ENCODE results near the gene FN1. TPM values are rescaled to one million over a fixed set of nuclear protein-coding genes. Genes with fewer than 3 reads are reported as not detected.
A peak's percentile ranks its signal among the peaks of the same experiment; 100 is the strongest.
"Not testable (repeated sequence)": the region's sequence is repeated elsewhere in the genome, so short reads cannot be mapped to it uniquely, and the experiment has no call there.

Gene FN1
- total RNA-seq, 1 experiment from 2014 or later = 564 TPM

DNA sequence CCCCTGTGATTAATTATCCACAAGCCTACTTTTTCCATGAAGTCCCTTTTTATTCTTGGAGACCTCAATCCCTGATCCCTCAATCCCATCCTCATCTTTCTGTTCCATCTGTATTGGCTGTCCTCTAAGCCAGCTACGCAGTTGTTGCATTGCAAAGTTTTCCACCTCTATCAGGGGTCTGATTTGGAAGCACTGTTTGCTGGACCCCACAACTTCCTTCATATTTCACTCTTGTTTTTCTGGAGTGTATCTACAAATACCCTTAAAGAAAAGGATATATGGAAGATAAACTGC, 22.4 kb downstream of the FN1 start:
- ChIA-PET CTCF (interaction anchor here (0.8 to 1.2 kb wide), 3 partner anchors 18 to 415 kb away, joined by 3 to 4 read pairs (median 3); no protein-coding TSS in a partner anchor), POLR2A (no interaction called here)
- no peaks in the 10 kb centered on the region for H3K27me3 Mint-ChIP-seq (ENCODE audit: insufficient read depth, unreplicated experiment)
- peaks cover 19% of the 10 kb centered on the region for H3K4me1 Mint-ChIP-seq (ENCODE audit: insufficient read depth, unreplicated experiment)
- BruUV-seq (replicated peaks) = no TSS peak
- no peak overlapping the region for H3K4me3 Mint-ChIP-seq (ENCODE audit: unreplicated experiment)
- H3K27ac Mint-ChIP-seq (ENCODE audit: low read depth, unreplicated experiment) = no peak overlapping the region
- H3K9me3 Mint-ChIP-seq (ENCODE audit: unreplicated experiment) = no peaks in the 10 kb centered on the region
- TF ChIP-seq, protein P1, sequence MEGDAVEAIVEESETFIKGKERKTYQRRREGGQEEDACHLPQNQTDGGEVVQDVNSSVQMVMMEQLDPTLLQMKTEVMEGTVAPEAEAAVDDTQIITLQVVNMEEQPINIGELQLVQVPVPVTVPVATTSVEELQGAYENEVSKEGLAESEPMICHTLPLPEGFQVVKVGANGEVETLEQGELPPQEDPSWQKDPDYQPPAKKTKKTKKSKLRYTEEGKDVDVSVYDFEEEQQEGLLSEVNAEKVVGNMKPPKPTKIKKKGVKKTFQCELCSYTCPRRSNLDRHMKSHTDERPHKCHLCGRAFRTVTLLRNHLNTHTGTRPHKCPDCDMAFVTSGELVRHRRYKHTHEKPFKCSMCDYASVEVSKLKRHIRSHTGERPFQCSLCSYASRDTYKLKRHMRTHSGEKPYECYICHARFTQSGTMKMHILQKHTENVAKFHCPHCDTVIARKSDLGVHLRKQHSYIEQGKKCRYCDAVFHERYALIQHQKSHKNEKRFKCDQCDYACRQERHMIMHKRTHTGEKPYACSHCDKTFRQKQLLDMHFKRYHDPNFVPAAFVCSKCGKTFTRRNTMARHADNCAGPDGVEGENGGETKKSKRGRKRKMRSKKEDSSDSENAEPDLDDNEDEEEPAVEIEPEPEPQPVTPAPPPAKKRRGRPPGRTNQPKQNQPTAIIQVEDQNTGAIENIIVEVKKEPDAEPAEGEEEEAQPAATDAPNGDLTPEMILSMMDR (IDR thresholded peaks at IDR 0.05; ENCODE audit: unreplicated experiment) = no peak
- DNase-seq (ENCODE audit: unreplicated experiment) = no peak
- intact Hi-C loops (cut with micrococcal nuclease) = no loop called here
- peaks cover 21% of the 10 kb centered on the region for H3K36me3 Mint-ChIP-seq (ENCODE audit: insufficient read depth, unreplicated experiment)

DNA sequence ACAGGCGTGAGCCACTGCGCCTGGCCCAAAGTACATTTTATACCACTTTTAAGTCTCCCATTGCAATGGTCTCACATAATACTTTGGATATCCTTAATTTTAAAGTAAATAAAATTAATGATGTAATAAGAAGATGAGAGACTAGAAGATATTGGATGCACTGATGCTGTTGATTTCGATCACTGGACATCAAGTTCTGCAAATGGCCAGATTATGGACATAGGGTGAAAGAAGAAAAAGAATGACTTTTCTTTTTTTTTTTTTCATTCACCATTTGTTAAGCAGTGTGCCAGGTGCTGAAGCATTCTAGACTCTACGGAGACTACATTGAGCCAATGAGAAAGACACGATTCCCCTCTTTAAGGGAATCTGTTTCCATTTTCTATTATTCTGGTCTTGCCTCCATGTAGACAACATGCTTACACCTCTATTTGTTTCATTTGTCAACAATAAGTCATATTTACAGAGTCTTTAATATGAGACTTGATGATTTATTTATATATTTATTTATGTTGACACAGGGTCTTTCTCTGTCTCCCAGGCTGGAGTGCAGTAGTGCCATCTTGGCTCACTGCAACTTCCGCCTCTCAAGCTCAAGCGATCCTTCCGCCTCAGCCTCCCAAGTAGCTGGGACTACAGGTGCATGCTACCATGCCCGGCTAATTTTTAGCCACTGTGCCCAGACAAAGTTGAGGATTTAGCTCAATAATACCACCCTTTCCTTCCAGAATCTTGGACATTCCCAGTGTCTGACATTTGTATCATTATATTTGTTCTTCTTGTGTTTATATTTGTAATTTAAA, 23.7 kb downstream of the FN1 start:
- TF ChIP-seq, protein P1 (IDR thresholded peaks at IDR 0.05; ENCODE audit: unreplicated experiment) = no peak
- POLR2A ChIA-PET = interaction anchor here (1.4 kb wide), 1 partner anchor 100 kb away, joined by 6 read pairs; the partner anchor contains the start of gene ATIC
- Mint-ChIP-seq H3K4me1 (ENCODE audit: insufficient read depth, unreplicated experiment) (peaks cover 19% of the 10 kb centered on the region), H3K4me3 (ENCODE audit: unreplicated experiment) (no peak overlapping the region), H3K27ac (ENCODE audit: low read depth, unreplicated experiment) (no peak overlapping the region), H3K36me3 (ENCODE audit: insufficient read depth, unreplicated experiment) (peaks cover 12% of the 10 kb centered on the region), H3K27me3 (ENCODE audit: insufficient read depth, unreplicated experiment) (no peaks in the 10 kb centered on the region), H3K9me3 (ENCODE audit: unreplicated experiment) (no peaks in the 10 kb centered on the region)
- CTCF ChIA-PET = interaction anchor here (0.6 to 0.9 kb wide), 3 partner anchors 11 to 1245 kb away, joined by 3 read pairs; no protein-coding TSS in a partner anchor
- intact Hi-C loops (cut with micrococcal nuclease) = no loop called here
- DNase-seq (ENCODE audit: unreplicated experiment) = no peak
- no TSS peak for BruUV-seq (replicated peaks)

DNA sequence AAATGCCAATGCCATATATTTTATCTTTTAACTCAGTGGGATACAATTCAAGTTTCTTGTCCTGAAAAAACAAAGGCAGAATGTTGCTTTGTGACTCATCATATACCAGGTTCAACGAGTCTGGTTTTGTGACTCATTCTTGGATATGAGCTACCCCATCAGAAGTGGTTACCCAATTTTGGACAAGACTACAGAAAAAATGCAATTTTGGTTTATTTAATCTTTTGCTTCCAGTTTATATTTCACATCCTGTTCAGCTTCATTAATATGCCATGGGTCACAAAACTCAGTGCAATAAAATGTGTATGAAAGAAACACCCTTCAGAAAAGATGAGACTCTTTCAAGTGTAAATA, 25.0 kb downstream of the FN1 start:
- TF ChIP-seq, protein P1 (IDR thresholded peaks at IDR 0.05; ENCODE audit: unreplicated experiment) = no peak
- Mint-ChIP-seq H3K36me3 (ENCODE audit: insufficient read depth, unreplicated experiment) (peaks cover 20% of the 10 kb centered on the region), H3K4me1 (ENCODE audit: insufficient read depth, unreplicated experiment) (peaks cover 19% of the 10 kb centered on the region), H3K9me3 (ENCODE audit: unreplicated experiment) (no peaks in the 10 kb centered on the region), H3K27ac (ENCODE audit: low read depth, unreplicated experiment) (peak overlapping the region; percentile 95), H3K27me3 (ENCODE audit: insufficient read depth, unreplicated experiment) (no peaks in the 10 kb centered on the region), H3K4me3 (ENCODE audit: unreplicated experiment) (peak overlapping the region; percentile 59)
- intact Hi-C loops (cut with micrococcal nuclease) = no loop called here
- CTCF ChIA-PET = interaction anchor here (0.9 to 1.4 kb wide), 2 partner anchors 14 to 44 kb away, joined by 3 read pairs; no protein-coding TSS in a partner anchor
- BruUV-seq (replicated peaks) = no TSS peak
- peak; percentile 92 for DNase-seq (ENCODE audit: unreplicated experiment)
- POLR2A ChIA-PET = interaction anchor here (0.6 to 1.4 kb wide), 9 partner anchors 9 to 274 kb away, joined by 3 to 9 read pairs (median 3); partner anchors contain the start of gene ATIC

DNA sequence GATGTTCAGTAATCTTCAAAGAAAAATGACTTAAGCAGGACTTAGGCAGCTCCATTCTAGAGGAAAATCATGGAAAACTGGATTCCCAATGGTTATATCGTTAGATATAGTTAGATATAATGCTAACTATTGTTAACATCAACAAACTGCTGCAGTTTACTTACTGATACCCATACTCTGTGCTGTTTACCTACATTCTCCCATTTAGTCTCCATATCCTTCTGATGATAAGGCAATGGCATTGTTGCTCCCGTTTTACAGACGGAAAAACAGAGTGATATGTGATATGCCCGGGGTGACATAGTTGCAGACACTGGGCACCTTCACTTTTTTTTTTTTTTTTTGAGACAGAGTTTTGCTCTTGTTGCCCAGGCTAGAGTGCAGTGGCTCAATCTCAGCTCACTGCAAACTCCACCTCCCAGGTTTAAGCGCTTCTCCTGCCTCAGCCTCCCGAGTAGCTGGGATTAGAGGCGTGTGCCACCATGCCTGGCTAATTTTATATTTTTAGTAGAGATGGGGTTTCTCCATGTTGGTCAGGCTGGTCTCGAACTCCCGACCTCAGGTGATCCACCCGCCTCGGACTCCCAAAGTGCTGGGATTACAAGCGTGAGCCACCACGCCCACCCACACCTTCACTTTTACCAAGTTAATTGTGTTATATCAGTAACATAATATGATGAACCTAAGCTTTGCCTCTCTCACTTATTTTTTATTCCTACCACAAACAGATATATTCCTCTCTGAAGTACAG, 25.5 kb downstream of the FN1 start:
- intact Hi-C loops (cut with micrococcal nuclease); H3K9me3 Mint-ChIP-seq (ENCODE audit: unreplicated experiment); BruUV-seq (replicated peaks); H3K27me3 Mint-ChIP-seq (ENCODE audit: insufficient read depth, unreplicated experiment); DNase-seq (ENCODE audit: unreplicated experiment): not testable (repeated sequence)
- Mint-ChIP-seq H3K4me3 (ENCODE audit: unreplicated experiment) (peak overlapping the region; percentile 59), H3K4me1 (ENCODE audit: insufficient read depth, unreplicated experiment) (peaks cover 19% of the 10 kb centered on the region), H3K27ac (ENCODE audit: low read depth, unreplicated experiment) (peak overlapping the region; percentile 95), H3K36me3 (ENCODE audit: insufficient read depth, unreplicated experiment) (peaks cover 20% of the 10 kb centered on the region)
- ChIA-PET POLR2A (interaction anchor here (0.7 to 1.4 kb wide), 9 partner anchors 8 to 98 kb away, joined by 3 to 9 read pairs (median 4); partner anchors contain the start of gene ATIC), CTCF (interaction anchor here (0.6 to 1.4 kb wide), 3 partner anchors 8 to 313 kb away, joined by 3 read pairs; no protein-coding TSS in a partner anchor)
